ENCODE data around the gene MOV10L1.

MOV10L1 gene

GRCh38 chr22:50189849-50190181, 100.0 kb downstream of the MOV10L1 start:
- DNase-seq (ENCODE audit: low read depth) = no peak

GRCh38 chr22:50190182-50190940, 100.6 kb downstream of the MOV10L1 start:
- DNase-seq (ENCODE audit: low read depth) = no peak

GRCh38 chr22:50190941-50191741, 101.3 kb downstream of the MOV10L1 start:
- DNase-seq (ENCODE audit: low read depth) = no peak

- no peak for DNase-seq (ENCODE audit: low read depth)
Measured at GRCh38 chr22:50192436-50193204, 102.8 kb downstream of the MOV10L1 start.

- no peak for DNase-seq (ENCODE audit: low read depth)
Measured at GRCh38 chr22:50193621-50194020, 103.8 kb downstream of the MOV10L1 start.

- no peak for DNase-seq (ENCODE audit: low read depth)
Measured at GRCh38 chr22:50194037-50194805, 104.4 kb downstream of the MOV10L1 start.

- no peak for DNase-seq (ENCODE audit: low read depth)
Measured at GRCh38 chr22:50196256-50196655, 106.5 kb downstream of the MOV10L1 start.

GRCh38 chr22:50197000-50197800, 107.4 kb downstream of the MOV10L1 start:
- DNase-seq (ENCODE audit: low read depth) = no peak

GRCh38 chr22:50197856-50198623, 108.2 kb downstream of the MOV10L1 start:
- DNase-seq (ENCODE audit: low read depth) = no peak

GRCh38 chr22:50198624-50199017, 108.8 kb downstream of the MOV10L1 start:
- DNase-seq (ENCODE audit: low read depth) = no peak

- no peak for DNase-seq (ENCODE audit: low read depth)
Measured at GRCh38 chr22:50199251-50199721, 109.5 kb downstream of the MOV10L1 start.

- DNase-seq (ENCODE audit: low read depth) = no peak
Measured at GRCh38 chr22:50199829-50200460, 110.1 kb downstream of the MOV10L1 start.

- DNase-seq (ENCODE audit: low read depth) = no peak
Measured at GRCh38 chr22:50200461-50201190, 110.8 kb downstream of the MOV10L1 start, which contains the start of gene SELENOO. SELENOO (plus strand) TSS chr22:50201011; CDS start chr22:50201037, 26 bp downstream.

- DNase-seq (ENCODE audit: low read depth) = no peak
Measured at GRCh38 chr22:50201191-50202129, 111.7 kb downstream of the MOV10L1 start.

GRCh38 chr22:50202130-50202666, 112.4 kb downstream of the MOV10L1 start:
- DNase-seq (ENCODE audit: low read depth) = no peak

GRCh38 chr22:50203288-50203687, 113.5 kb downstream of the MOV10L1 start:
- no peak for DNase-seq (ENCODE audit: low read depth)

GRCh38 chr22:50204571-50204970, 114.8 kb downstream of the MOV10L1 start:
- DNase-seq (ENCODE audit: low read depth) = no peak
